ENCODE measurements around the gene ADAM33.

The ADAM33 gene

GRCh38 chr20:3628502-3629314, 53.1 kb downstream of the ADAM33 start:
- H3K4me3 Mint-ChIP-seq: no peak overlapping the region
- no peaks in the 10 kb centered on the region for H3K9me3 Mint-ChIP-seq
- no peak for TF ChIP-seq CTCF (IDR thresholded peaks at IDR 0.05; ENCODE audit: unreplicated experiment in 3 of 3)
- H3K27me3 Mint-ChIP-seq (ENCODE audit: low read depth): peaks cover 6% of the 10 kb centered on the region
- H3K4me1 Mint-ChIP-seq: no peaks in the 10 kb centered on the region
- peaks cover 38% of the 10 kb centered on the region for H3K36me3 Mint-ChIP-seq (ENCODE audit: low read depth)
- H3K27ac Mint-ChIP-seq: no peak overlapping the region

- Mint-ChIP-seq H3K4me1 (peaks cover 4% of the 10 kb centered on the region), H3K36me3 (ENCODE audit: low read depth) (peaks cover 36% of the 10 kb centered on the region), H3K9me3 (no peaks in the 10 kb centered on the region), H3K27ac (no peak overlapping the region), H3K4me3 (no peak overlapping the region), H3K27me3 (ENCODE audit: low read depth) (peaks cover 6% of the 10 kb centered on the region)
- TF ChIP-seq CTCF (IDR thresholded peaks at IDR 0.05; ENCODE audit: unreplicated experiment in 3 of 3): no peak
Measured at GRCh38 chr20:3627476-3627875, 54.3 kb downstream of the ADAM33 start.

- Mint-ChIP-seq H3K4me1 (peaks cover 12% of the 10 kb centered on the region), H3K36me3 (ENCODE audit: low read depth) (peaks cover 12% of the 10 kb centered on the region), H3K9me3 (no peaks in the 10 kb centered on the region), H3K27ac (peak overlapping the region; percentile 38 to 55 (median 46)), H3K4me3 (no peak overlapping the region), H3K27me3 (ENCODE audit: low read depth) (no peaks in the 10 kb centered on the region)
- TF ChIP-seq CTCF (IDR thresholded peaks at IDR 0.05; ENCODE audit: unreplicated experiment in 3 of 3): no peak
Measured at GRCh38 chr20:3622406-3622805, 59.4 kb downstream of the ADAM33 start.

- no peak for TF ChIP-seq CTCF (IDR thresholded peaks at IDR 0.05; ENCODE audit: unreplicated experiment in 3 of 3)
- Mint-ChIP-seq H3K36me3 (ENCODE audit: low read depth) (peaks cover 17% of the 10 kb centered on the region), H3K27me3 (ENCODE audit: low read depth) (no peaks in the 10 kb centered on the region), H3K4me1 (peaks cover 14% of the 10 kb centered on the region), H3K27ac (peak overlapping the region in 2 of 3 experiments; percentile 20 to 26), H3K9me3 (no peaks in the 10 kb centered on the region), H3K4me3 (no peak overlapping the region)
Measured at GRCh38 chr20:3621111-3621510, 60.7 kb downstream of the ADAM33 start.
